ENCODE data around the gene WDR93. TPM values are rescaled to one million over a fixed set of nuclear protein-coding genes. Genes with fewer than 3 reads are reported as not detected.

The WDR93 gene
- total and polyA plus RNA-seq, 4 donors = 0.08 TPM; not detected in 2

DNA sequence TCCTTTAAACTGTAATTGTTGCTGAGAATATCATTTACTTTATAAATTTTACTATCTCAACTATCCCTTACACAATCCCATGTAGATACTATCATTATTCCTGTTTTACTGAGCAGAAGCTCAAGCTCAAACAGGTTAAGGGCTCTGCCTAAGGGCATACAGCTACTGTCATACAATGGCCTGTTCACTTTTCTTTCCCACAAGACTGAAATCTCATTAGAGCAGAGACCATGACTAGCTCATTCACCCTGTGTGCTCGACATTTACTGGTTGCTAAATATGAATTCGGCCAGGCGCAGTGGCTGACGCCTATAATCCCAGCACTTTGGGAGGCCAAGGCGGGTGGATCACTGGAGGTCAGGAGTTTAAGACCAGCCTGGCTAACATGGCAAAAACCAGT is 83.9 kb downstream of the WDR93 start (continued):
- no peak for TF ChIP-seq ZBTB33 (IDR thresholded peaks at IDR 0.05)
- no peak for TF ChIP-seq YY1 (IDR thresholded peaks at IDR 0.05)
- TF ChIP-seq HNF4G (IDR thresholded peaks at IDR 0.05) = no peak
- no peak for TF ChIP-seq NR2F2 (IDR thresholded peaks at IDR 0.05)
- no peak for TF ChIP-seq ATF3 (IDR thresholded peaks at IDR 0.05)

- peak overlapping the region in 1 of 3 donors; percentile 44 for H3K4me3 ChIP-seq (ENCODE audit: low read depth in 1 of 3, low read length in 3 of 3)
- TF ChIP-seq RAD21 (IDR thresholded peaks at IDR 0.05) (no peak), TAF1 (conservative IDR thresholded peaks at IDR 0.05) (no peak), HNF4A (conservative IDR thresholded peaks at IDR 0.05) (no peak), RXRA (IDR thresholded peaks at IDR 0.05) (no peak), MAX (IDR thresholded peaks at IDR 0.05) (no peak), ZBTB33 (IDR thresholded peaks at IDR 0.05) (no peak), ATF3 (IDR thresholded peaks at IDR 0.05) (no peak), REST (IDR thresholded peaks at IDR 0.05) (no peak), EGR1 (IDR thresholded peaks at IDR 0.05; ENCODE audit: low read depth in 2 of 2) (no peak), FOXA1 (IDR thresholded peaks at IDR 0.05) (no peak), YY1 (IDR thresholded peaks at IDR 0.05) (no peak), SP1 (IDR thresholded peaks at IDR 0.05) (no peak), HNF4G (IDR thresholded peaks at IDR 0.05) (no peak), FOXA2 (IDR thresholded peaks at IDR 0.05) (no peak), GABPA (IDR thresholded peaks at IDR 0.05 in 1 of 2, conservative IDR thresholded peaks at IDR 0.05 in 1 of 2) (no peak), NR2F2 (IDR thresholded peaks at IDR 0.05) (no peak), JUND (IDR thresholded peaks at IDR 0.05) (no peak)
- TF ChIP-seq, protein P1, sequence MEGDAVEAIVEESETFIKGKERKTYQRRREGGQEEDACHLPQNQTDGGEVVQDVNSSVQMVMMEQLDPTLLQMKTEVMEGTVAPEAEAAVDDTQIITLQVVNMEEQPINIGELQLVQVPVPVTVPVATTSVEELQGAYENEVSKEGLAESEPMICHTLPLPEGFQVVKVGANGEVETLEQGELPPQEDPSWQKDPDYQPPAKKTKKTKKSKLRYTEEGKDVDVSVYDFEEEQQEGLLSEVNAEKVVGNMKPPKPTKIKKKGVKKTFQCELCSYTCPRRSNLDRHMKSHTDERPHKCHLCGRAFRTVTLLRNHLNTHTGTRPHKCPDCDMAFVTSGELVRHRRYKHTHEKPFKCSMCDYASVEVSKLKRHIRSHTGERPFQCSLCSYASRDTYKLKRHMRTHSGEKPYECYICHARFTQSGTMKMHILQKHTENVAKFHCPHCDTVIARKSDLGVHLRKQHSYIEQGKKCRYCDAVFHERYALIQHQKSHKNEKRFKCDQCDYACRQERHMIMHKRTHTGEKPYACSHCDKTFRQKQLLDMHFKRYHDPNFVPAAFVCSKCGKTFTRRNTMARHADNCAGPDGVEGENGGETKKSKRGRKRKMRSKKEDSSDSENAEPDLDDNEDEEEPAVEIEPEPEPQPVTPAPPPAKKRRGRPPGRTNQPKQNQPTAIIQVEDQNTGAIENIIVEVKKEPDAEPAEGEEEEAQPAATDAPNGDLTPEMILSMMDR (IDR thresholded peaks at IDR 0.05; ENCODE audit: low read depth, low read length, missing input control) = no peak
- WGBS = 83% methylated on average over 14 of the region's 14 CpGs
Measured at GRCh38 chr15:89775815-89776214, 85.2 kb downstream of the WDR93 start.

More at GRCh38 chr15:89775815-89776214, 85.2 kb downstream of the WDR93 start:
- peaks cover 6 to 25% (median 17%) of the 10 kb centered on the region in 4 donors for H3K4me1 ChIP-seq (ENCODE audit: control insufficient read depth in 4 of 4, insufficient read depth in 4 of 4, low read length in 3 of 4)
- no peak for DNase-seq (ENCODE audit: low spot score)
- no peak overlapping the region for H3K9ac ChIP-seq (ENCODE audit: low read depth in 1 of 2, low read length in 2 of 2)
- H3K9me3 ChIP-seq (ENCODE audit: control insufficient read depth in 4 of 4, low read length in 3 of 4) = no peaks in the 10 kb centered on the region
- H3K36me3 ChIP-seq (ENCODE audit: control insufficient read depth in 4 of 4, insufficient read depth in 3 of 4, low read depth in 1 of 4, low read length in 3 of 4) = no peaks in the 10 kb centered on the region
- H3K27me3 ChIP-seq (ENCODE audit: control insufficient read depth in 4 of 4, insufficient read depth in 4 of 4, low read length in 3 of 4) = no peaks in the 10 kb centered on the region
- no peak overlapping the region for H3K27ac ChIP-seq (ENCODE audit: low read depth in 1 of 2, low read length in 2 of 2)
